Caki2 (cell line): ENCODE results near the gene HEPACAM2. TPM values are rescaled to one million over a fixed set of nuclear protein-coding genes. Genes with fewer than 3 reads are reported as not detected.

ENCODE experiments used
- DNase-seq: peaks from one replicate; pipeline ENCODE4 v3.0.0-alpha.2; 2015; ENCODE audit warnings: low read depth
- in situ Hi-C: cut with HindIII; loops from 2 replicates; pipeline ENCODE4 v1.10.0; 2016; ENCODE audit warnings: low sequenced_read_pairs, low pct_unique_long_range_greater_than_20kb, mixed read lengths
- total RNA-seq: library from RNA; depleted of rRNA; stranded (reverse); fragments of >200 nt; shearing (Covaris generic); gene quantifications from 2 replicates; pipeline ENCODE4 v1.2.3, GENCODE V29; 2014; ENCODE audit warnings: low replicate concordance

HEPACAM2 gene
- total RNA-seq, 1 experiment from 2014 or later = not detected

- in situ Hi-C loops = no loop called here
- no peak for DNase-seq
Measured at GRCh38 chr7:93211228-93211818, 14.9 kb downstream of the HEPACAM2 start.

DNA sequence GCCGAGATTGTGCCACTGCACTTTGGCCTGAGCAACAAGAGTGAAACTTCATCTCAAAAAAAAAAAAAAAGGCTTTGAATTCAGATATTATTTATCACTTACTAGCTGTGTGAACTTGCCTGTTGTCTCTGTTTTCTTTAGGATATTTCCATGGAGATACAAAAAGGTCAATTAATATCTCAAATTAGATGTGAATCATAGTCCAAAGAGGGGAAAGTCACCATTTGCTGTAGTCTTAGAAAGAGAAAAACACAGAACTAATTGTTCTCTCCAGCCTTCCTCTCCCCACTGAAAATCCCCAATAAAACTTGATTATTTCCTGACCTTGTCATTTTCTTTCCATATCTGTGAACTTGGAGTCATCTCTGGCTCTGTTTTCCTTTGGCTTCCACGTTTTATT is 21.2 kb downstream of the HEPACAM2 start:
- DNase-seq = no peak
- in situ Hi-C loops = no loop called here

DNA sequence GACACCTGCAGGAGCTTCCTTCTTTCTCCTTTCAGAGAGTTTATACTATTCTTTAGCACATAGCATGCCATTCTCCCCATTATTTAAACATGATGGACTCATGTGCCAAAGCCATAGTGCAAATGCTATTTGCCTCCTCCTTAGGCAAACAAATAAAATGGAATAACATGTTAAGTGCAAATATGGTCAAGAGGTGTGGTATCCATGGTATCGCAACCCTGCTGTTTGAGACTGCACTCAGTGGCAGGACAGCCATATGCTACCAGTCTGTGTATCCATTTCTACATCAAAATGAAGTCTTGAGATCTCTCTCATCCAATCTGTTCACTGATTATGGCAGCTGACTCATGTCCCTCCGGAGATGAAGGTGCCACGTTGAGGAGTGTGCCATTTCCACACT is 22.8 kb downstream of the HEPACAM2 start:
- in situ Hi-C loops = no loop called here
- no peak for DNase-seq

GRCh38 chr7:93202594-93203250 is 23.5 kb downstream of the HEPACAM2 start:
- no peak for DNase-seq
- in situ Hi-C loops = no loop called here

DNA sequence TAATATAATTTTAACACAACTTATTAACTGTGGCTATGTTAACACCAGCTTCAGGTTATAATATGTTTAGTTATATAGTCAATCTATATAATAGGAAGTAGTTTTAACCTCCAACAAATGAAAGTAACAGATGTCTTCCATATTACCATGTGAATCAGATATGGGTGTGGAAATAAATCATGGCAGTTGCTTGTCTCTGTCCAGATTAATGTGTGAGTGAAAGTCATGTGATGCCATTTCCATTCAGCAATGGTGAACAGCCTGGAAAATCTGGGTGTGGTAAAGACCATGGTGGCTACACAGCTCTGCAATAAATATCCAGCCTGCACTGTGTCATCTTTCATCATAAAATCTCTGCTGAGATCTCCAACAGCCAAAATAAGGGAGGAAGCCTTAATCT is 27.8 kb downstream of the HEPACAM2 start:
- in situ Hi-C loops = no loop called here
- no peak for DNase-seq

- DNase-seq = no peak
- in situ Hi-C loops = no loop called here
Measured at GRCh38 chr7:93196336-93196735, 29.9 kb downstream of the HEPACAM2 start.

DNA sequence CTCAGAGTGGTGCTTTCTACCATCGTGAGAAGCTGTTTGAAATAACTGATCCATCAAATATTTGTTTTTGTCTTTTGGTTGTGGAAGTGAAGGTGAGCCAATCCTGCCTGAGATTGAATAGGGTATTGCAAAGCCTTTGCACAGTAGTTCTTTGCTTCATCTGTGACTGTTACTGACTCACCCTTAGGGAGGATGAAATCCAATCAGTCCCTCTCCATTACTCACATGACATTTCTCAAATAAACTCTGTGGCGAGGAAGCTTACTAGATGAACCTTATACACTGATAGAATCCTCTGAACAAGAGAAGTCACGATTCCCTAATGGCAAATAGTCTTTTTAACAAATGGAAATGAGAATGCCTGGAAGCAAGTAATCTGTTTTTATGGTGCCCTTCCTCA is 31.9 kb downstream of the HEPACAM2 start:
- DNase-seq = peak; percentile 6
- in situ Hi-C loops = no loop called here

GRCh38 chr7:93188870-93189634 is 37.2 kb downstream of the HEPACAM2 start:
- DNase-seq = no peak
- in situ Hi-C loops = no loop called here

GRCh38 chr7:93185303-93186027 is 40.8 kb downstream of the HEPACAM2 start:
- no peak for DNase-seq

GRCh38 chr7:93179173-93179572 is 47.1 kb downstream of the HEPACAM2 start:
- in situ Hi-C loops = no loop called here
- no peak for DNase-seq

More at GRCh38 chr7:93185303-93186027, 40.8 kb downstream of the HEPACAM2 start:
- in situ Hi-C loops = no loop called here

DNA sequence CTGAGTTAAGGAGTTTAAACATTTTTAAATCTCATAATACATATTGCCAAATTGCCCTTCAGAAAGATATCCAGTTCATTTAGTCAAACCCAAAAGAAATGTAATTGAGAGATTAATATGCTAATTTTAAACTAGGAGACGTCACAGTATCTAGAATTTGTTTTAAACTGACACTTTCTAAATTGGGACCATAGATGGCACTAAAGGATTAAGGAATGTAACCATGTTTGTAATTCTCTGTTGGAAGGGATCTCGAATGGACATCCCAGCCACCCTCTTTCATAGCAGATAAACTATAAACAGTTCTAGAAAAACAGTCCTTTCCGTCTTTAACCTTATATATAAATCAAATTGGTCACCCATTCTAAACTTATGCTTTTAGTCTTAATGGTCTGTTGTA is 48.1 kb downstream of the HEPACAM2 start:
- no peak for DNase-seq

DNA sequence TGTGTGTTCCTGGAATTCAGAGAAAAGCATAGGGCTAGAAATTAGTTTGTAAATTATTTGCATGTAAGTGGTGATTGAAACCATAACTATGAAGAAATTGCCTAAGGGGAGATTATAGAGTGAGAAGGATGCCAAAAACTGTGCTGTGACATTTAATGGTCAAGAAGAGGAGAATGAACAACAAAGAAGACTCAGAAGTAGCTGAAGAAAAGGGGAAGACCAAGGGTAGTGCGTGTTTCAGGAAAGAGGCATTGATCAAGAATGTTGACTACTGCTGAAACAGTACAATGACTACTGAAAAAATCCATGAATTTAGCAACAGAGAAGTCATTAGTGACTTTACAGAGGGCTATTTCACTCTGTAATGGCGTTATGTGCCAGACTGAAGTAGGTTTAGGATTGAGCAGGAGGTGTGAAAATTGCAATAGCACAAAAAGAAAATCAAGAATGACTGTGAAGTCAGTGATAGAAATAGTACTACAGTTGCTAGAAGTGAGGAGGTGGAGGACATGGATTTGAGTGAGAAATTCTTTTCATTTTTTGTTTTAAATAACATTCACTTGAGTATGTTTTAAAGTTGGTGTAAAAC is 49.2 kb downstream of the HEPACAM2 start:
- DNase-seq = no peak
- in situ Hi-C loops = no loop called here

More for the DNA sequence above, 48.1 kb downstream of the HEPACAM2 start:
- in situ Hi-C loops = no loop called here

DNA sequence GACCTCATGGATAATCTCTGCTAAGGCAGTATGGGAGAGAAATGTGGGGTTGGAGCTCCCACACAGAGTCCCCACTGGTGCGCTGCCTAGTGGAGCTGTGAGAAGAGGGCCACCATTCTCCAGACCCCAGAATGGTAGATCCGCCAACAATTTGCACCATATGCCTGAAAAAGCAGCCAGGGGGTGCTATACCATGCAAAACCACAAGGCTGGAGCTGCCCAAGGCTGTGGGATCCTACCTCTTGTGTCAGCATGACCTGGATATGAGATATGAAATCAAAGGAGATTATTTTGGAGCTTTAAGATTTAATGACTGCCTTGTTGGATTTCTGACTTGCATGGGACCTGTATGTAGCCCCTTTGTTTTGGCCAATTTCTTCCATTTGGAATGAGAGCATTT is 51.0 kb downstream of the HEPACAM2 start:
- DNase-seq = no peak
- in situ Hi-C loops = no loop called here

DNA sequence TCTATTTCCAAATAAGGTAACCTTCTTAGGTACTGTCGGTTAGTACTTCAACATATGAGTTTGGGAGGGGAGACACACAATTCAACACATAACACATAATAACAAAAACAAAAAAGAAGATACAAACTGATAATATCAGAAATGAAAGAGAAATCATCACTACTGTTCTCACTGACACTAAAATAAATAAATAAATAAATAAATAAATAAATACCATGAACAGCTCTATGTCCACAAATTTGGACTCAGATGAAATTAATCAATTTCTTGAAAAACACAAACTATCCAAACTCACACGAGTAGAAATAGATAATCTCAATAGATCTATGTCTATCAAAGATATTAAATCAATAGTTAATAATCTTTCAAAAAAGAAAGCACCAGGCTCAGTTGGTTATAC is 53.6 kb downstream of the HEPACAM2 start:
- no peak for DNase-seq
- in situ Hi-C loops = no loop called here

DNA sequence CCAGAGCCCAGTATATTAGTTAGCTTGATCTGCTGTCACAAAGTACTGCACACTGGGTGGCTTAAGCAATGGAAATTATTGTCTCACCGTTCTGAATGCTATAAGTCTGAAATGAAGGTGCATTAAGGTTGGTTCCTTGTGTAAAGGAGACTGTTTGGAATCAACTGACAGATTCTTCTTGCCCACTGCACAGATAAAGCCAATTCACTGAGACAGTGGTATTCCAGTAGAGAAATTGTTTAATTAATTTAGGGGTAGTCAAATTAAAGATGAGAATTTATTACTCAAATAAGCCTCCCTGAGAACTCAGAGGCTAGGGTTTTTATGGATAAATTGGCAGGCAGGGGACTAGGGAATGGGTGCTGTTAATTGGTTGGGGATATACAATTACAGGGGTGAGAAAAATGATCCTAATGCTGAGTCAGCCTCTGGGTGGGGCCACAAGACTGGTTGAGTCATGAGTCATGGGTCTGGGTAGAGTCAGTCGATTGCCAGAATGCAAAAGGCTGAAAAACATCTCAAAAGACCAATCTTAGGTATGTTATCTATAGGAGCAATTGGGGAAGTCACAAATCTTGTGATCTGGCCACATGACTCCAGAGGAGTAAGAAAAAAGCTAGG is 54.6 kb downstream of the HEPACAM2 start:
- no peak for DNase-seq

GRCh38 chr7:93165447-93165846 is 60.8 kb downstream of the HEPACAM2 start:
- in situ Hi-C loops = no loop called here
- DNase-seq = peak; percentile 25

More for the DNA sequence above, 54.6 kb downstream of the HEPACAM2 start:
- in situ Hi-C loops = no loop called here

- in situ Hi-C loops = no loop called here
- no peak for DNase-seq
Measured at GRCh38 chr7:93164766-93165165, 61.5 kb downstream of the HEPACAM2 start.

- DNase-seq = no peak
Measured at GRCh38 chr7:93161181-93161762, 65.0 kb downstream of the HEPACAM2 start.

More at GRCh38 chr7:93161181-93161762, 65.0 kb downstream of the HEPACAM2 start:
- in situ Hi-C loops = no loop called here
